K562 (cell line): ENCODE data around the gene CCDC106. TPM values are rescaled to one million over a fixed set of nuclear protein-coding genes. Genes with fewer than 3 reads are reported as not detected.
A peak's percentile ranks its signal among the peaks of the same experiment; 100 is the strongest.

ENCODE experiments used
- ATAC-seq: fragments of 200-7000 bp; cut with Tn5 transposase; 3 replicates; pipeline ENCODE4 v1.9.1; 2020; ENCODE audit warnings: moderate library complexity
- BruUV-seq: library from RNA; stranded (reverse); fragments of 400-500 nt; replicated peaks from 2 replicates; lab custom pipeline; 2021; lab: Mats Ljungman, UMichigan
- CTCF ChIA-PET: fragments of 300-600 bp; formaldehyde crosslinking; extraction: SDS; loops from one replicate; lab custom pipeline; 2021; ENCODE audit warnings: low intra/inter-chr PET ratio; lab: Yijun Ruan, JAX
- POLR2A ChIA-PET: fragments of 300-600, 350-650 bp; sonication (Branson Sonifier 250); formaldehyde crosslinking; extraction: SDS; loops from one replicate; lab custom pipeline; 2021; ENCODE audit warnings: antibody characterized with exemption, inconsistent platforms; lab: Yijun Ruan, JAX
- DNase-seq, 4 experiments: peaks; one replicate each; pipeline versions ENCODE4 v3.0.0 to v3.0.0-alpha.2; 2011 to 2018; ENCODE audit warnings: low spot score in 3 of 4, mixed read lengths in 3 of 4; ENCODE audit errors: extremely low read depth in 1 of 4
- FAIRE-seq: peaks from 2 replicates; lab custom pipeline; 2011; peaks lifted over from hg19 to GRCh38; lab: Jason Lieb, UNC
- H2AFZ ChIP-seq: 2 replicates; pipeline ENCODE4 v1.6.0; 2011; ENCODE audit warnings: low read depth, low read length, control low read depth, inconsistent platforms
- H3K27ac ChIP-seq: fragments of 200-600 bp; 3 replicates; pipeline ENCODE4 v1.8.0; 2011; ENCODE audit warnings: low read depth, mild to moderate bottlenecking, control low read depth, inconsistent platforms, low read length, moderate library complexity, mixed read lengths; ENCODE audit errors: extremely low read depth
- H3K27me3 ChIP-seq, 2 experiments: fragments of 300-600 bp in 1 of 2; 2 replicates in 1 of 2; 3 replicates in 1 of 2; pipeline versions ENCODE4 v1.6.0 to v1.8.0; 2011; ENCODE audit warnings: inconsistent platforms in 2 of 2, low read length in 2 of 2, mild to moderate bottlenecking in 1 of 2, mixed read lengths in 1 of 2, moderate library complexity in 1 of 2; ENCODE audit not compliant: control insufficient read depth in 2 of 2, insufficient read depth in 2 of 2
- H3K36me3 ChIP-seq: fragments of 300-600 bp; 3 replicates; pipeline ENCODE4 v1.8.0; 2011; ENCODE audit warnings: mild to moderate bottlenecking, low read length, inconsistent platforms; ENCODE audit not compliant: control insufficient read depth, insufficient read depth
- H3K4me1 ChIP-seq, 2 experiments: fragments of 200-600 bp in 1 of 2; replicated peaks in 1 of 2; 2 replicates in 1 of 2; 3 replicates in 1 of 2; pipeline versions ENCODE4 v1.5.1 to v1.8.0; 2011; ENCODE audit warnings: inconsistent platforms in 2 of 2, low read length in 2 of 2, mild to moderate bottlenecking in 1 of 2, mixed read lengths in 1 of 2, moderate library complexity in 1 of 2; ENCODE audit not compliant: control insufficient read depth in 2 of 2, insufficient read depth in 2 of 2
- H3K4me2 ChIP-seq: 2 replicates; pipeline ENCODE4 v1.6.1; 2011; ENCODE audit warnings: low read length, control low read depth, inconsistent platforms, mixed read lengths; ENCODE audit not compliant: insufficient read depth
- H3K4me3 ChIP-seq: fragments of 200-600 bp; sonication (generic), shearing (Covaris generic); 2 replicates; pipeline ENCODE4 v1.5.1; 2016; ENCODE audit warnings: control low read depth, inconsistent platforms
- H3K79me2 ChIP-seq: fragments of 200-600 bp; 3 replicates; pipeline ENCODE4 v1.8.0; 2011; ENCODE audit warnings: low read length, inconsistent platforms; ENCODE audit not compliant: control insufficient read depth, insufficient read depth
- H3K9ac ChIP-seq, 2 experiments: 2 replicates each; pipeline versions ENCODE4 v1.6.0 to v1.6.1; 2011; ENCODE audit warnings: low read depth in 2 of 2, low read length in 2 of 2, control low read depth in 1 of 2, inconsistent platforms in 1 of 2, mild to moderate bottlenecking in 1 of 2, mixed read lengths in 1 of 2; ENCODE audit not compliant: insufficient read depth in 1 of 2
- H3K9me1 ChIP-seq: one replicate; pipeline ENCODE4 v1.6.0; 2011; ENCODE audit warnings: inconsistent platforms, mild to moderate bottlenecking, low read length, moderate library complexity; ENCODE audit not compliant: control insufficient read depth, insufficient read depth
- H3K9me3 ChIP-seq: replicated peaks from 2 replicates; pipeline ENCODE4 v1.5.1; 2011; ENCODE audit warnings: low read depth, low read length, inconsistent platforms; ENCODE audit not compliant: control insufficient read depth, insufficient read depth
- H4K20me1 ChIP-seq: replicated peaks from 2 replicates; pipeline ENCODE4 v1.6.1; 2011; ENCODE audit warnings: low read length, inconsistent platforms, mixed read lengths; ENCODE audit not compliant: control insufficient read depth, insufficient read depth
- POLR2G ChIP-seq: fragments of 200-400 bp; formaldehyde crosslinking; IDR thresholded peaks from 2 replicates; pipeline ENCODE4 v1.6.1; 2017; ENCODE audit warnings: low read depth, mild to moderate bottlenecking, antibody characterized with exemption, low read length, moderate library complexity
- RBM22 ChIP-seq: fragments of 200-400 bp; formaldehyde crosslinking; IDR thresholded peaks from 2 replicates; pipeline ENCODE4 v1.6.1; 2018; ENCODE audit warnings: low read length, low read depth; ENCODE audit not compliant: poor library complexity, severe bottlenecking
- ZNF232 ChIP-seq: sonication (generic); formaldehyde crosslinking; IDR thresholded peaks from 2 replicates; pipeline ENCODE4 v1.8.0; 2022; ENCODE audit warnings: mild to moderate bottlenecking, missing genetic modification reagents
- ZNF778 ChIP-seq: fragments of 450-650 bp; formaldehyde crosslinking; IDR thresholded peaks from 2 replicates; pipeline ENCODE4 v1.4.0; 2020; ENCODE audit warnings: mild to moderate bottlenecking, moderate library complexity
- WGBS: fragments of 100-300 bp; shearing (Covaris generic); methylation state at CpG from one replicate; pipeline ENCODE4 v1.1.6; 2016; ENCODE audit warnings: low coverage, mixed read lengths; ENCODE audit not compliant: insufficient coverage; ENCODE audit errors: missing lambda C conversion rate; 5-methylcytosine and 5-hydroxymethylcytosine counted together
- in situ Hi-C: fragments of 300-500 bp; cut with MboI; formaldehyde crosslinking; loops from 4 replicates; pipeline ENCODE4 v1.15.0; 2018; ENCODE audit warnings: inconsistent platforms, mixed read lengths
- intact Hi-C: fragments of 100-400 bp; cut with micrococcal nuclease; formaldehyde crosslinking; loops from 2 replicates; pipeline ENCODE4 v1.14.2; 2022
- polyA plus RNA-seq, 8 experiments: library from polyadenylated mRNA; depleted of rRNA in 4 of 8; stranded (reverse) in 5 of 8; unstranded in 3 of 8; fragments of >200 nt; fragmentation: Nextera tagmentation in 2 of 8; fragmentation: Illumina TruSeq in 1 of 8; extraction: Ambion mirVana in 2 of 8; extraction: Trizol in 1 of 8; gene quantifications; 2 replicates each; pipeline versions ENCODE4 v1.2.1 to v1.2.3, GENCODE V29; 2011 to 2014; ENCODE audit warnings: inconsistent platforms in 1 of 8, missing spikeins in 1 of 8
- total RNA-seq, 7 experiments: library from RNA; depleted of rRNA in 6 of 7; stranded (reverse); fragments of >200 nt in 6 of 7; fragmentation: Illumina TruSeq in 2 of 7; extraction: Trizol in 2 of 7; gene quantifications; 2 replicates each; pipeline versions ENCODE4 v1.2.1 to v1.2.3, GENCODE V29; 2011 to 2021; ENCODE audit warnings: low replicate concordance in 1 of 7
- TF ChIP-seq, protein P1 (sequence below): sonication (generic); formaldehyde crosslinking; IDR thresholded peaks from 2 replicates; pipeline ENCODE4 v1.8.1; 2023; ENCODE audit warnings: mild to moderate bottlenecking, missing genetic modification reagents

Gene CCDC106
- total and polyA plus RNA-seq, 9 of the 15 experiments (the other 6 are each of a cell fraction or from before 2014, with no cell fraction given) = 0.10 to 27.5 (median 15.0) TPM; not detected in 1

DNA sequence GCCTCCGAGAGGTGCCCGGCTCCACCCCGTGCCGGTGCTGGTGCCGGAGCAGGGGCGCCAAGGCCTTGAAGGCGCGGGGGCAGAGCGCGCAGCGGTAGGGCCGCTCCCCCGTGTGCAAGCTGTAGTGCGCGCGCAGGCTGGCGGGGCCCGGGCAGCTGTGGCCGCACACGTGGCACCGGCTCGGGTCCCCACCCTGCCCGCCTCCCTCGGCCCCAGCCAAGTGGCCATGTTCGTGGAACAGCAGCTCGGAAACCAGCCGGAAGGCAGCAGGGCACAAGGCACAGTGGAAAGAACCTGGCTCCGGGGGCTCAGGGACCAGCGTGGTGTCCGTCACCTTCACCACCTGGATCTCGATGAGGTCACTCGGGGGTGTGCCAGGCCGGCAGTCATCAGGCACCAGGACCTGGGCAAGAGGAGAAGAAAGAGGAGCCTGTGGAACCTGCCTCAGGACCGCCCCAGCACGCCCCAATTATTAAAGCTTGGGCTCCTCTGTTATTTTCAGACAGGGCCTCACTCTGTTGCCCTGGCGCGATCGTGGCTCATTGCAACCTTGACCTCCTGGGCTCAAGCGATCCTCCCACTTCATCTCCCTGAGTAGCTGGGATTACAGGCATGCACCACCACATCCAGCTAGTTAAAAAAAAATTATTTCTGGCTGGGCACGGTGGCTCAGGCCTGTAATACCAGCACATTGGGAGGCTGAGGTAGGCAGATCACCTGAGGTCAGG lies 25.6 kb upstream of the CCDC106 start:
- Histone ChIP-seq H3K4me2 (no peak overlapping the region), H3K9me3 (no peaks in the 10 kb centered on the region), H3K27ac (no peak overlapping the region), H3K9me1 (peaks cover 3% of the 10 kb centered on the region), H3K4me3 (no peak overlapping the region), H2AFZ (no peak overlapping the region), H3K9ac (no peak overlapping the region), H4K20me1 (no peaks in the 10 kb centered on the region; the same call in 1 of the 2 replicates), H3K79me2 (peaks cover 7% of the 10 kb centered on the region; the same call in 2 of the 3 replicates), H3K27me3 (no peaks in the 10 kb centered on the region), H3K36me3 (peaks cover 12% of the 10 kb centered on the region; the same call in 2 of the 3 replicates), H3K4me1 (peaks cover 9 to 11% of the 10 kb centered on the region in 2 experiments; a peak in 4 of 5 replicates)
- no peak for ATAC-seq
- 93% methylated on average over 28 of the region's 40 CpGs for WGBS
- intact Hi-C loops (no loop called here), in situ Hi-C loops (loop anchor here (10.0 kb wide), 1 partner anchor 338 kb away; the partner anchor contains the start of genes BRSK1 and HSPBP1)
- no TSS peak for BruUV-seq
- no peak for FAIRE-seq
- ChIA-PET POLR2A (interaction anchor here (0.6 to 2.1 kb wide), 4 partner anchors 15 to 558 kb away, joined by 3 to 10 read pairs (median 4); partner anchors contain the start of gene ZNF865), CTCF (no interaction called here)
- peak in 2 of 4 experiments; percentile 5 to 9 for DNase-seq
- TF ChIP-seq ZNF778 (CRISPR knock-in tag) = no peak
- TF ChIP-seq, protein P1, sequence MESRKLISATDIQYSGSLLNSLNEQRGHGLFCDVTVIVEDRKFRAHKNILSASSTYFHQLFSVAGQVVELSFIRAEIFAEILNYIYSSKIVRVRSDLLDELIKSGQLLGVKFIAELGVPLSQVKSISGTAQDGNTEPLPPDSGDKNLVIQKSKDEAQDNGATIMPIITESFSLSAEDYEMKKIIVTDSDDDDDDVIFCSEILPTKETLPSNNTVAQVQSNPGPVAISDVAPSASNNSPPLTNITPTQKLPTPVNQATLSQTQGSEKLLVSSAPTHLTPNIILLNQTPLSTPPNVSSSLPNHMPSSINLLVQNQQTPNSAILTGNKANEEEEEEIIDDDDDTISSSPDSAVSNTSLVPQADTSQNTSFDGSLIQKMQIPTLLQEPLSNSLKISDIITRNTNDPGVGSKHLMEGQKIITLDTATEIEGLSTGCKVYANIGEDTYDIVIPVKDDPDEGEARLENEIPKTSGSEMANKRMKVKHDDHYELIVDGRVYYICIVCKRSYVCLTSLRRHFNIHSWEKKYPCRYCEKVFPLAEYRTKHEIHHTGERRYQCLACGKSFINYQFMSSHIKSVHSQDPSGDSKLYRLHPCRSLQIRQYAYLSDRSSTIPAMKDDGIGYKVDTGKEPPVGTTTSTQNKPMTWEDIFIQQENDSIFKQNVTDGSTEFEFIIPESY (CRISPR knock-in tag) = peak; percentile 63; the same call in 1 of the 2 replicates
- no peak for TF ChIP-seq ZNF232 (CRISPR knock-in tag)
- TF ChIP-seq POLR2G = peak; percentile 4
- peak; percentile 42 for TF ChIP-seq RBM22
